Tibial nerve (tissue), 4 donors: ENCODE measurements around the gene RGS7. TPM values are rescaled to one million over a fixed set of nuclear protein-coding genes. Genes with fewer than 3 reads are reported as not detected.
"Not testable (repeated sequence)": the region's sequence is repeated elsewhere in the genome, so short reads cannot be mapped to it uniquely, and the experiment has no call there.

ENCODE experiments used
- DNase-seq, 2 donors: peaks; one replicate each; pipeline ENCODE4 v3.0.0-alpha.2; 2019; ENCODE audit warnings: low spot score in 2 of 2
- H3K27ac ChIP-seq, 4 donors: fragments of 200-600 bp; sonication (generic) in 3 of 4; one replicate each; pipeline ENCODE4 v1.5.1; 2017 to 2019; ENCODE audit warnings: mild to moderate bottlenecking in 1 of 4
- H3K27me3 ChIP-seq, 2 donors: fragments of 200-600 bp; sonication (generic) in 1 of 2; one replicate each; pipeline versions ENCODE4 v1.5.1 to v1.6.0; 2017 to 2019
- H3K36me3 ChIP-seq, 3 donors: fragments of 200-600 bp; sonication (generic); one replicate each; pipeline ENCODE4 v1.5.1; 2018 to 2019
- H3K4me1 ChIP-seq, 4 donors: fragments of 200-600 bp; sonication (generic) in 3 of 4; one replicate each; pipeline ENCODE4 v1.5.1; 2017 to 2019
- H3K4me3 ChIP-seq, 4 donors: fragments of 200-600 bp; sonication (generic) in 3 of 4; one replicate each; pipeline ENCODE4 v1.5.1; 2017 to 2019; ENCODE audit warnings: mild to moderate bottlenecking in 1 of 4, moderate library complexity in 1 of 4
- H3K9me3 ChIP-seq, 4 donors: fragments of 200-600 bp; sonication (generic) in 3 of 4; one replicate each; pipeline ENCODE4 v1.5.1; 2017 to 2019
- EP300 ChIP-seq, 2 donors: sonication (generic); formaldehyde crosslinking; IDR thresholded peaks; one replicate each; pipeline ENCODE4 v1.6.1; 2017; ENCODE audit warnings: antibody characterized with exemption in 2 of 2, mild to moderate bottlenecking in 1 of 2
- POLR2A ChIP-seq, 2 donors: fragments of 450-650 bp; IDR thresholded peaks; one replicate each; pipeline ENCODE4 v1.6.1; 2017; ENCODE audit warnings: antibody characterized with exemption in 2 of 2, mild to moderate bottlenecking in 2 of 2, moderate library complexity in 2 of 2
- WGBS, 2 donors: methylation state at CpG; one replicate each; pipeline ENCODE4 v1.1.5; 2018; 5-methylcytosine and 5-hydroxymethylcytosine counted together
- total RNA-seq, 4 donors: library from RNA; depleted of rRNA; stranded (reverse); fragments of >200 nt; gene quantifications; one replicate each; pipeline ENCODE4 v1.1.0, GENCODE V29; 2016
- TF ChIP-seq, protein P1 (sequence below), 5 experiments: fragments of 200-600 bp in 3 of 5; fragments of 450-650 bp in 2 of 5; sonication (generic) in 3 of 5; IDR thresholded peaks; one replicate each; pipeline ENCODE4 v1.5.1; 2016 to 2019; ENCODE audit warnings: antibody characterized with exemption in 5 of 5, mild to moderate bottlenecking in 3 of 5, moderate library complexity in 2 of 5

Gene RGS7
- total RNA-seq, 4 donors from 2014 or later = 0.39 to 1.5 (median 1.0) TPM; not detected in 1

DNA sequence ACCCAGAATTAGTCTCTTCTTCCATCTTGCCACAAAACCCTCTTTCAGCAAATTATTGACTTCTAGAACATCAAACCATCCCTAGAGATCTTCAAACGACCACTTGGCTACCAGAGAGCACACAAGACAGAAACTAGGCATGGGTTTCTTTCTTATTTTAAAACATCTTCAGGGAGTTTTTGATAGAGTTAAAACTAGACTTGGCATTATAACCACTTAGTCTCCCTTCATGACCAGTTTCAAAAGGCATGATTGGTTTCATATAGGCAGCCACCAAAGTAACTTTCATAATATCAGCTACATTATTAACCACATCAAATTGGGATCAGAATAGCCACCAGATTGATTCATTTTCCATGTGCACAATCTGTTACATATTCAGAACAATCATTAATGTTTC, 376.7 kb downstream of the RGS7 start:
- Histone ChIP-seq H3K4me1 (no peaks in the 10 kb centered on the region), H3K27me3 (no peaks in the 10 kb centered on the region), H3K36me3 (no peaks in the 10 kb centered on the region), H3K4me3 (no peak overlapping the region), H3K9me3 (no peaks in the 10 kb centered on the region), H3K27ac (no peak overlapping the region)
- TF ChIP-seq, protein P1, sequence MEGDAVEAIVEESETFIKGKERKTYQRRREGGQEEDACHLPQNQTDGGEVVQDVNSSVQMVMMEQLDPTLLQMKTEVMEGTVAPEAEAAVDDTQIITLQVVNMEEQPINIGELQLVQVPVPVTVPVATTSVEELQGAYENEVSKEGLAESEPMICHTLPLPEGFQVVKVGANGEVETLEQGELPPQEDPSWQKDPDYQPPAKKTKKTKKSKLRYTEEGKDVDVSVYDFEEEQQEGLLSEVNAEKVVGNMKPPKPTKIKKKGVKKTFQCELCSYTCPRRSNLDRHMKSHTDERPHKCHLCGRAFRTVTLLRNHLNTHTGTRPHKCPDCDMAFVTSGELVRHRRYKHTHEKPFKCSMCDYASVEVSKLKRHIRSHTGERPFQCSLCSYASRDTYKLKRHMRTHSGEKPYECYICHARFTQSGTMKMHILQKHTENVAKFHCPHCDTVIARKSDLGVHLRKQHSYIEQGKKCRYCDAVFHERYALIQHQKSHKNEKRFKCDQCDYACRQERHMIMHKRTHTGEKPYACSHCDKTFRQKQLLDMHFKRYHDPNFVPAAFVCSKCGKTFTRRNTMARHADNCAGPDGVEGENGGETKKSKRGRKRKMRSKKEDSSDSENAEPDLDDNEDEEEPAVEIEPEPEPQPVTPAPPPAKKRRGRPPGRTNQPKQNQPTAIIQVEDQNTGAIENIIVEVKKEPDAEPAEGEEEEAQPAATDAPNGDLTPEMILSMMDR (IDR thresholded peaks at IDR 0.05) = no peak
- TF ChIP-seq POLR2A (IDR thresholded peaks at IDR 0.05) = no peak
- TF ChIP-seq EP300 (IDR thresholded peaks at IDR 0.05) = no peak
- 65 to 71% methylated on average over 1 of the region's 1 CpG for WGBS, 2 donors
- no peak for DNase-seq

DNA sequence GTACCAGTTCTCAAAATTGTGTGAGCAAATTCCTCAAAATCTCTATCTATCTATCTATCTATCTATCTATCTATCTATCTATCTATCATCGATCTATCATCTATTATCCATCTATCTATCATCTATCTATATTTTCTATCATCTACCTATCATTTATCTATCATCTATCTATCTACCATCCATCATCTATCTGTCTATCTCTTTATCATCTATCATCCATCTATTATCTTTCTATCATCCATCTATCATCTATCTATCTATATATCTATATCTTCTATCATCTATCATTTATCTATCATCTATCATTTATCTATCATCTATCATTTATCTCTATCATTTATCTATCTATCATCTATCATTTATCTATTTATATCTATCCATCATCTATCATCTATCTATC, 380.3 kb downstream of the RGS7 start:
- H3K9me3 ChIP-seq = no peaks in the 10 kb centered on the region
- no peaks in the 10 kb centered on the region for H3K4me1 ChIP-seq
- no peak overlapping the region for H3K27ac ChIP-seq
- WGBS, 2 donors = 83 to 98% methylated on average over 1 of the region's 1 CpG
- no peaks in the 10 kb centered on the region for H3K27me3 ChIP-seq
- H3K4me3 ChIP-seq = no peak overlapping the region
- TF ChIP-seq EP300 (IDR thresholded peaks at IDR 0.05) (no peak), POLR2A (IDR thresholded peaks at IDR 0.05) (no peak)
- TF ChIP-seq, protein P1 (IDR thresholded peaks at IDR 0.05) = no peak
- no peaks in the 10 kb centered on the region for H3K36me3 ChIP-seq
- no peak for DNase-seq

DNA sequence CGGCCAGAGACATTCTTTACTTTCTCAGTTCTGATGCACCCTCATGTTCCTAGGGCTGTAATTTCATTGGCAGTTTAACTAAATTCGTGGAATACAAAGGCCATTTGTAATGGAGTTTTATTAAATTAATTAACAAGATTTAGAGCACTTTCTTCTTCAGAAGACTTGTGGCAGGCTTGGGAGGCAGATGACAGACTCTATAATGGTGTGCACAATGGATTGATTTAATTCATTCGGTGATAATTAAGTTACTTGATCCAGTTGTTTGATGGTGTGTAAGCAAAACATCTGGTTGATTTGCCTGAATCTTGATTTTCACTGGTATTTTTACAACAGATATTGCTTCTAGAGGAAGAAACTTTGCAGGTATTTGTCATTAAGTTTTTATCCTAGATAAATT, 383.1 kb downstream of the RGS7 start:
- 61 to 62% methylated on average over 3 of the region's 3 CpGs for WGBS, 2 donors
- Histone ChIP-seq H3K4me1 (no peaks in the 10 kb centered on the region), H3K27ac (no peak overlapping the region), H3K4me3 (no peak overlapping the region), H3K27me3 (no peaks in the 10 kb centered on the region), H3K9me3 (no peaks in the 10 kb centered on the region), H3K36me3 (no peaks in the 10 kb centered on the region)
- TF ChIP-seq EP300 (IDR thresholded peaks at IDR 0.05) (no peak), POLR2A (IDR thresholded peaks at IDR 0.05) (no peak)
- no peak for DNase-seq

DNA sequence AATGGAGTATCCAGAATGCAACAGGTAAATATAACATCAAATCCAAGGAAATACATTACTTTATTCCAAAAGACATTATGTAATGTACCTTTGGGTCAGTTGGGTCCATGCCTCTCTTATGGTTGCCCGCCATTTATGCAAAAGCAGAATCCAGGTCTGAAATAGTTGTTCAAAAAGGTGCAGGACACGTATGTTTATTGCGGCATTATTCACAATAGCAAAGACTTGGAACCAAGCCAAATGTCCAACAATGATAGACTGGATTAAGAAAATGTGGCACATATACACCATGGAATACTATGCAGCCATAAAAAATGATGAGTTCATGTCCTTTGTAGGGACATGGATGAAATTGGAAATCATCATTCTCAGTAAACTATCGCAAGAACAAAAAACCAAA, 384.9 kb downstream of the RGS7 start:
- not testable (repeated sequence) for H3K27me3 ChIP-seq, DNase-seq, H3K27ac ChIP-seq, H3K4me3 ChIP-seq, H3K9me3 ChIP-seq, H3K4me1 ChIP-seq, H3K36me3 ChIP-seq
- WGBS, 2 donors = 94 to 100% methylated on average over 3 of the region's 4 CpGs

DNA sequence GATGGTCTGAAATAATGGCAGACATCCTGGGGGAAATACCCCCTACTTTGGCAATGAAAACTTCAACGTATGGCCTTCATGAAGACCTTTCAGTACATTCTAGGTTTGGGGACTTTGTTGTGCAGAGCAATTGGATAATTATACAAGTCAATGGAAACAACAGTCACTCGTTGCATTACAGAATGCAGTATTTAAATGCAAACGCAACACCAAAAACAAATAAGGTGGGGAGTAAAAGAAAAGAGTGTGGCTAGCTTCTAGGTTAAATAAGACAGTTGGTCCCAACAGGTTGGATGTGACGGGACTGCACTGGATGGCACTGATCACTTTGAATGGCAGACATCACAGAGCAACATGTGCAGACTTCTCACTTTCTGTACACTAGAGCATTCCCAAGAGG, 386.8 kb downstream of the RGS7 start:
- Histone ChIP-seq H3K9me3 (no peaks in the 10 kb centered on the region), H3K27ac (no peak overlapping the region), H3K4me1 (no peaks in the 10 kb centered on the region), H3K4me3 (no peak overlapping the region), H3K27me3 (no peaks in the 10 kb centered on the region), H3K36me3 (no peaks in the 10 kb centered on the region)
- DNase-seq = no peak
- TF ChIP-seq EP300 (IDR thresholded peaks at IDR 0.05) = no peak
- no peak for TF ChIP-seq POLR2A (IDR thresholded peaks at IDR 0.05)
- TF ChIP-seq, protein P1 (IDR thresholded peaks at IDR 0.05) = no peak
- WGBS, 2 donors = 62 to 73% methylated on average over 4 of the region's 4 CpGs

DNA sequence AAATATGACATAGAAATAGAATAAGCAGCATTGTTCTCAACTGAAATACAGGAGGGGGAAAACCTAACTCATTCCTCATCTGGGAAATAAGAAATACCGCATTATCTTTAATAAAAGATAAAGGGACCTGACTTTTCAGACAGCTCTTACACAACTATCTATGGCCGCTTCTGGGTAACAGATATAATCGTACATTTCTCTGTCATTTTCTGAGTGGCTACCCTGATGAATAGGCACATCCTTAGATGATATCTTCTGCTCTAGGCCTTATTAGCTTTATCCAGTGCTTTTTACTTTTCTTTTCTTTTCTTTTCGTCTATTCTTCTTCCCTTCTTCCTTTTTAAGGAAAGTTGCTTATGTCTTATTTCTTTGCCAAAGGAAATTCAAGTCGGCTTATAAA, 388.1 kb downstream of the RGS7 start:
- Histone ChIP-seq H3K27me3 (no peaks in the 10 kb centered on the region), H3K36me3 (no peaks in the 10 kb centered on the region), H3K4me1 (no peaks in the 10 kb centered on the region), H3K27ac (no peak overlapping the region), H3K9me3 (no peaks in the 10 kb centered on the region), H3K4me3 (no peak overlapping the region)
- 81% methylated on average over 5 of the region's 5 CpGs for WGBS, 2 donors
- DNase-seq = no peak
- TF ChIP-seq, protein P1 (IDR thresholded peaks at IDR 0.05) = no peak
- TF ChIP-seq EP300 (IDR thresholded peaks at IDR 0.05) = no peak
